Liver (tissue), 3 donors: ENCODE measurements around the gene POU4F1.

Experiments used
- EGR1 ChIP-seq, 2 donors: IDR thresholded peaks; 2 replicates each; pipeline ENCODE4 v1.6.1; 2016 to 2018; ENCODE audit warnings: antibody characterized with exemption in 2 of 2, low read depth in 2 of 2
- GABPA ChIP-seq, 2 donors: IDR thresholded peaks in 1 of 2; conservative IDR thresholded peaks in 1 of 2; 2 replicates each; pipeline ENCODE4 v1.6.1; 2016; ENCODE audit warnings: antibody characterized with exemption in 2 of 2, mild to moderate bottlenecking in 1 of 2, moderate library complexity in 1 of 2
- REST ChIP-seq: IDR thresholded peaks from 2 replicates; pipeline ENCODE4 v1.6.1; 2016; ENCODE audit warnings: antibody characterized with exemption, mild to moderate bottlenecking
- TAF1 ChIP-seq: conservative IDR thresholded peaks from 2 replicates; pipeline ENCODE4 v1.6.1; 2016; ENCODE audit warnings: antibody characterized with exemption, mild to moderate bottlenecking
- YY1 ChIP-seq: IDR thresholded peaks from 2 replicates; pipeline ENCODE4 v1.6.1; 2016; ENCODE audit warnings: antibody characterized with exemption, mild to moderate bottlenecking
- TF ChIP-seq, protein P1 (sequence below): fragments of 150-350 bp; IDR thresholded peaks from 2 replicates; pipeline ENCODE4 v1.5.1; 2017; ENCODE audit warnings: improper control_type of control experiment, low read depth, low read length; ENCODE audit not compliant: missing input control
- TF ChIP-seq, protein P2 (sequence below): IDR thresholded peaks from 2 replicates; pipeline ENCODE4 v1.6.1; 2016; ENCODE audit warnings: antibody characterized with exemption
- donor health status: healthy.
- donor health status: healthy.

- TF ChIP-seq, protein P1, sequence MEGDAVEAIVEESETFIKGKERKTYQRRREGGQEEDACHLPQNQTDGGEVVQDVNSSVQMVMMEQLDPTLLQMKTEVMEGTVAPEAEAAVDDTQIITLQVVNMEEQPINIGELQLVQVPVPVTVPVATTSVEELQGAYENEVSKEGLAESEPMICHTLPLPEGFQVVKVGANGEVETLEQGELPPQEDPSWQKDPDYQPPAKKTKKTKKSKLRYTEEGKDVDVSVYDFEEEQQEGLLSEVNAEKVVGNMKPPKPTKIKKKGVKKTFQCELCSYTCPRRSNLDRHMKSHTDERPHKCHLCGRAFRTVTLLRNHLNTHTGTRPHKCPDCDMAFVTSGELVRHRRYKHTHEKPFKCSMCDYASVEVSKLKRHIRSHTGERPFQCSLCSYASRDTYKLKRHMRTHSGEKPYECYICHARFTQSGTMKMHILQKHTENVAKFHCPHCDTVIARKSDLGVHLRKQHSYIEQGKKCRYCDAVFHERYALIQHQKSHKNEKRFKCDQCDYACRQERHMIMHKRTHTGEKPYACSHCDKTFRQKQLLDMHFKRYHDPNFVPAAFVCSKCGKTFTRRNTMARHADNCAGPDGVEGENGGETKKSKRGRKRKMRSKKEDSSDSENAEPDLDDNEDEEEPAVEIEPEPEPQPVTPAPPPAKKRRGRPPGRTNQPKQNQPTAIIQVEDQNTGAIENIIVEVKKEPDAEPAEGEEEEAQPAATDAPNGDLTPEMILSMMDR = no peak
- TF ChIP-seq TAF1 (no peak), GABPA (IDR thresholded peaks at IDR 0.05 in 1 of 2, conservative IDR thresholded peaks at IDR 0.05 in 1 of 2) (no peak), YY1 (no peak), EGR1 (IDR thresholded peaks at IDR 0.05; ENCODE audit: low read depth in 2 of 2) (no peak), REST (no peak)
- TF ChIP-seq, protein P2, sequence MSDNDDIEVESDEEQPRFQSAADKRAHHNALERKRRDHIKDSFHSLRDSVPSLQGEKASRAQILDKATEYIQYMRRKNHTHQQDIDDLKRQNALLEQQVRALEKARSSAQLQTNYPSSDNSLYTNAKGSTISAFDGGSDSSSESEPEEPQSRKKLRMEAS = no peak
Measured at GRCh38 chr13:78631077-78631476, 27.7 kb upstream of the POU4F1 start.
